ENCODE measurements around the gene MRPL37.

The MRPL37 gene

DNA sequence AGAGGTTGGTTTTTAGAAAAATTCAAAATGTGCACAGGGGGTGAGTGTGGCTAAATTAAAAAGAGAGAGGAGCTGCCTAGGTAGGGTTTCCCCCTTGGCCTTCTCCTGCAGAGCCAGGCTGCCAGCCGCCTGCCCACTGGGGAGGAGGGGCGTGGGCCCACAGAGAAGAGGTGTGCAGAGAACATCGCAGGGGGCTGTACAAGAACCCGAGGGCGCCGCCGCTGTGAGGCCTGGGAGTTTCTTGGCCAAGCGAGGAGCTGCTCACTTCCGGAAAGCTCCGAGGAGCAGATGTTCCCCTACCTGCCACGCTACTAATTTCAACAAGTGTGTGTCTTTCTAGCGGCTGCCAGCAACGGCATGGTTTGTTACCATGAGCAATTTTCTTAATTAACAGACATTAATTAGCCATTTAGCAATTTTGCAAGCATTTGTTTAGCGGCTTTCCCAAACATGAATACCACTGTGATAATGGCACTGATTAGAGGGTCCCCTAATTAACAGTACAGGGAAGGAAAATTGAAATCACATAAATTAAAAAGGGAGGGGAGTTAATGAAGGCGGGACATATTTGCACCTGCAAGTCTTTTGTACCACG, 59.7 kb downstream of the MRPL37 start:
- Histone ChIP-seq H3K36me3 (ENCODE audit: insufficient read depth, low read depth, low read length) (peaks cover 4% of the 10 kb centered on the region; the same call in 1 of the 2 replicates), H3K4me3 (ENCODE audit: low read length) (no peak overlapping the region), H3K9ac (ENCODE audit: low read depth, low read length) (no peak overlapping the region), H3K4me1 (ENCODE audit: insufficient read depth, low read length) (peaks cover 9% of the 10 kb centered on the region; the same call in 1 of the 2 replicates), H3K27ac (ENCODE audit: low read length) (no peak overlapping the region), H3K9me3 (ENCODE audit: insufficient read depth, low read depth, low read length) (no peaks in the 10 kb centered on the region), H3K27me3 (ENCODE audit: insufficient read depth, low read length) (no peaks in the 10 kb centered on the region)

DNA sequence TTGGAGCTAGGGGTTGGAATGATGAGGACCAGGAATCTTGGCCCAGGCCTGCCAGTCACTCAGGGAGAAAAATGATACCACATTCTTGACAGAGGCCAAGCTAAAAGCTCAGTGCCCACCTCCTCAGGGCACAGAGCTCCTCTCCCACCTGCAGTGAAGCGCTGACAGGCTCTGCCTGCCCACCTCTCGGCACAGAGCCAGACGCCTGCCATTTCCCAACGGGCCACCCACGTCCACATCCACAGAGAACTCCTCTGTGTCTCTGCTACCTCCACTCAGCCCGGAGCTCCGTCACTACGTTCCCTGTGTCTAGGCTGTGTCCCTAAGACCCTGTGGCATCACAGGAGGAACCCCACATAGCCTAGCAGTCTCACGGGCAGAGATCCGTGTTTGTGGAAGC, 60.8 kb downstream of the MRPL37 start:
- Histone ChIP-seq H3K9ac (ENCODE audit: low read depth, low read length) (no peak overlapping the region), H3K9me3 (ENCODE audit: insufficient read depth, low read depth, low read length) (no peaks in the 10 kb centered on the region), H3K4me1 (ENCODE audit: insufficient read depth, low read length) (peaks cover 9% of the 10 kb centered on the region; the same call in 1 of the 2 replicates), H3K36me3 (ENCODE audit: insufficient read depth, low read depth, low read length) (no peaks in the 10 kb centered on the region), H3K27ac (ENCODE audit: low read length) (no peak overlapping the region), H3K27me3 (ENCODE audit: insufficient read depth, low read length) (no peaks in the 10 kb centered on the region), H3K4me3 (ENCODE audit: low read length) (no peak overlapping the region)

DNA sequence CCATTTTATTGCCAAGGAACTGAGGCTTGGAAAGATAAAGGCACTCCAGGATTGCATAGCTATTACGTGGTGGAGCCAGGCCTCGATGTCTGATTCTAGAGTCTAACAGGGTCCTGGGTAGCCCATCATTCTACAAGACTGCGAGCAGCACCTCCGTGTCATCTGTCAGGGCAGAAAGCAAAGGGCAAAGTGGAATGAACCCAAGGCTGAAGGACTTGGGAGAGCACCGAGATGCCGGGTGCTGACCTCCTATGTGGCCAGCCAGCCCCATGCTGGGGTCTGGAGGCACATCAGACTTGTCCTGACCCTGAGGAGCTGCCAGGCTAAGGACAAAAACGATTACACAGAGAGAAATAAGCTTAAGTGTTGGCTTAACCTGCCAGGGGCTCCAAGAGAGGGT, 62.3 kb downstream of the MRPL37 start:
- H3K4me3 ChIP-seq (ENCODE audit: low read length): no peak overlapping the region
- H3K4me1 ChIP-seq (ENCODE audit: insufficient read depth, low read length): peaks cover 3% of the 10 kb centered on the region; the same call in 1 of the 2 replicates
- no peaks in the 10 kb centered on the region for H3K36me3 ChIP-seq (ENCODE audit: insufficient read depth, low read depth, low read length)
- no peaks in the 10 kb centered on the region for H3K27me3 ChIP-seq (ENCODE audit: insufficient read depth, low read length)
- H3K27ac ChIP-seq (ENCODE audit: low read length): no peak overlapping the region
- H3K9me3 ChIP-seq (ENCODE audit: insufficient read depth, low read depth, low read length): no peaks in the 10 kb centered on the region
- no peak overlapping the region for H3K9ac ChIP-seq (ENCODE audit: low read depth, low read length)

DNA sequence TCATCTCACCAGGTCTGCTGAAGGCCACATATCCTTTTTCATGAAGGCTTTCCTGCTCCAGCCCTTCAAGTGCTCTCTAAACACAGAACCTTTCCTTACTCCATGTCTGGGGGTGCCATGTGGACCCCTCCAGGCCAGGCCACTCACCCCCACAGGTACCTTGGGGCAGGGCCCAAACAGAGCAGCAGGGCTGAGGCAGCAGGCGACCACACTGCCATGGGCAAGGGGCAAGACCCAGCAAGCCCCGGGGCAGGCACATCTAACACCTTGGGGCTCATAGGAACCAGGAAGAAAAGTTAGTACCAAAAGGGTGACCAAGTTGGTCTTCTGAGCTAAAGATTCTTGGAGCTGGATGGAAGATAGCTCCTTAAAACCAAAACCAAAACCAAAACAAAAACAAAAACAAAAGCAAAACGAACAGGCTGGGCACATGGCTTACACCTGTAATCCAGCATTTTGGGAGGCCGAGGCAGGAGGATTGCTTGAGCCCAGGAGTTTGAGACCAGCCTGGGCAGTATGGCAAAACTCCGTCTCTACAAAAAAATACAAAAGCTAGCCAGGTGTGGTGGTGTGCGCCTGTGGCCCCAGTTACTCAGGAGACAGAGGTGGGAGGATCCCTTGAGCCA, 63.7 kb downstream of the MRPL37 start:
- H3K36me3 ChIP-seq (ENCODE audit: insufficient read depth, low read depth, low read length): no peaks in the 10 kb centered on the region
- H3K27ac ChIP-seq (ENCODE audit: low read length): no peak overlapping the region
- no peak overlapping the region for H3K4me3 ChIP-seq (ENCODE audit: low read length)
- no peaks in the 10 kb centered on the region for H3K4me1 ChIP-seq (ENCODE audit: insufficient read depth, low read length)
- H3K27me3 ChIP-seq (ENCODE audit: insufficient read depth, low read length): no peaks in the 10 kb centered on the region
- no peak overlapping the region for H3K9ac ChIP-seq (ENCODE audit: low read depth, low read length)
- H3K9me3 ChIP-seq (ENCODE audit: insufficient read depth, low read depth, low read length): no peaks in the 10 kb centered on the region

DNA sequence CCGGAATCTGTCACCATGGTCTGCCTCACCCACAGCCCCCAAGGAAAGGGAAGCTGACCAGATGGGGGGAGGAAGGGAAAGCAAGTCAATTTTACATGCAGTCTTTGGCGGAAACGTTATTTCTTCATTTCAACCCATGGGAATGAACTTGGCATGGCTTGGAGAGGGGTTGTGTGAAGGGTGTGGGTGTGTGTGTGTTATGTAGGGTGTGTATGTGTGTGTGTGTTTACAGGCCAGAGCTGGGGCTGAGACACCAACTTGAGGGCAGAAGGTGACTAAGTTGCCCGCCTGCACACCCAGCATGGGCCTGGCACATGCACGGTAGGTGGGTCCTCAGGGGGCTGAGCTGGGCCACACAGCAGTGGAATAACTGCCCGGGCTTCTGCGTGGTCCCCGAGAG, 65.2 kb downstream of the MRPL37 start:
- Histone ChIP-seq H3K27me3 (ENCODE audit: insufficient read depth, low read length) (no peaks in the 10 kb centered on the region), H3K9me3 (ENCODE audit: insufficient read depth, low read depth, low read length) (no peaks in the 10 kb centered on the region), H3K9ac (ENCODE audit: low read depth, low read length) (no peak overlapping the region), H3K4me1 (ENCODE audit: insufficient read depth, low read length) (no peaks in the 10 kb centered on the region), H3K4me3 (ENCODE audit: low read length) (no peak overlapping the region), H3K27ac (ENCODE audit: low read length) (no peak overlapping the region), H3K36me3 (ENCODE audit: insufficient read depth, low read depth, low read length) (no peaks in the 10 kb centered on the region)

DNA sequence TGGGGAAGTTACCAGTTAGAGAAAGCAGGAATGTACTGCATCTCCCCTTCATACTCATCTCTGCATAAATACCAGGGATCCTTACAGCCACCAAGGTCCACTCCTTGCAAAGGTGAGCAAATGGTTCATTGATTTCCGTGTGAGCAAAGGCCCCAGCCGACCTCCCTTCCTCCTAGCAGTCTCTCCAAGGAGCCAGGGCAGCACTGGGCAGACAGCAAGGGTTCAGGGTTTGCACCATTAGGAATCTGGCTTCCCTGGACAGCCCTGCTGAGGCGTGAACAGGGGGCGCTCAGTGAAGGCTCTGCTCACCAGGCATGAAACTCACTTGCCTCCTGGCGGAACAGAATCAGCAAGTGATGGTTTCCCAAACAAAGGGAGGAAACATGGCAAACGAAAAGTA, 65.7 kb downstream of the MRPL37 start:
- no peaks in the 10 kb centered on the region for H3K4me1 ChIP-seq (ENCODE audit: insufficient read depth, low read length)
- H3K4me3 ChIP-seq (ENCODE audit: low read length): no peak overlapping the region
- H3K9ac ChIP-seq (ENCODE audit: low read depth, low read length): no peak overlapping the region
- H3K27ac ChIP-seq (ENCODE audit: low read length): no peak overlapping the region
- H3K27me3 ChIP-seq (ENCODE audit: insufficient read depth, low read length): no peaks in the 10 kb centered on the region
- no peaks in the 10 kb centered on the region for H3K9me3 ChIP-seq (ENCODE audit: insufficient read depth, low read depth, low read length)
- H3K36me3 ChIP-seq (ENCODE audit: insufficient read depth, low read depth, low read length): no peaks in the 10 kb centered on the region

DNA sequence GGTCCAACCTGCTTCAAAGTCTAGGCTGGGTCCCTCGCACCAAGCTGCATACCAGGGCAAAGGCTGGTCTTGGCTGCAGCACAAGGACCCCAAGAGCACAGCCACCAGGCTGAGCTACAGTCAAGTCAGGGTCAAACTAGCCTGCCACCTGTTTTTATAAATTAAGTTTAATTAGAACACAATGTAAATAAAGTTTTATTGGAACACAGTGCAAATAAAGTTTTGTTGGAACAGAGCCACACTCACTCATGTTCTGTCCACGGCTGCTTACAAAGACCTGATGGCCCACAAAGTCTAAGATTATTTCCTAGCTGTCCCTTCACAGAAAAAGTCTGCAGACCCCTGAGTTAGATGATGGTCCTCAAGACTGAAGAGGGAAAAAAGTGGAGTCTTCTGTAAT, 66.2 kb downstream of the MRPL37 start:
- H3K9me3 ChIP-seq (ENCODE audit: insufficient read depth, low read depth, low read length): no peaks in the 10 kb centered on the region
- H3K36me3 ChIP-seq (ENCODE audit: insufficient read depth, low read depth, low read length): no peaks in the 10 kb centered on the region
- H3K27ac ChIP-seq (ENCODE audit: low read length): no peak overlapping the region
- no peak overlapping the region for H3K9ac ChIP-seq (ENCODE audit: low read depth, low read length)
- H3K27me3 ChIP-seq (ENCODE audit: insufficient read depth, low read length): no peaks in the 10 kb centered on the region
- no peak overlapping the region for H3K4me3 ChIP-seq (ENCODE audit: low read length)
- no peaks in the 10 kb centered on the region for H3K4me1 ChIP-seq (ENCODE audit: insufficient read depth, low read length)

DNA sequence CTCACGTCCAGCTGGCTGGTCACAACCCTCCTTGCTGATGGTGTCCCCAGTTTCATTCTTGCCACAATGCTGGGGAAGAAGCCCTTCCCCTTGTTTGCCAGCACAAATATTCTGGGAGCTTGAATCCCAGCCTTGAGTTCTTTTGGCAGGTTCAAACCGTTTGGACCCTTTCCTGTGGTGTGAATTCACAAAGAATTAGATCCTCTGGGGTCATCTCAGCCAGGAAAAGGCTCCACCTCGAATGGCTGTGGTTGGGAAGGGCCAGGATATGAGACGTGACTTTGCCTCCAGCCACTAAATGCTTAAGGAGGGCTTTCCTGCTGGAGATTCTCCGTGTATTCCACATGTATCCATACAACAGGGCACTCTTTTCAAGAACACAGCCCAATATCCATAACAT, 66.9 kb downstream of the MRPL37 start:
- Histone ChIP-seq H3K9me3 (ENCODE audit: insufficient read depth, low read depth, low read length) (no peaks in the 10 kb centered on the region), H3K4me1 (ENCODE audit: insufficient read depth, low read length) (no peaks in the 10 kb centered on the region), H3K36me3 (ENCODE audit: insufficient read depth, low read depth, low read length) (no peaks in the 10 kb centered on the region), H3K27ac (ENCODE audit: low read length) (no peak overlapping the region), H3K27me3 (ENCODE audit: insufficient read depth, low read length) (no peaks in the 10 kb centered on the region), H3K9ac (ENCODE audit: low read depth, low read length) (no peak overlapping the region), H3K4me3 (ENCODE audit: low read length) (no peak overlapping the region)
